Spleen (tissue), 7 donors: ENCODE results near the gene HEATR1.

Source experiments
- CTCF ChIP-seq, 11 experiments: fragments of 200-600 bp in 7 of 11; fragments of 450-650 bp in 4 of 11; sonication (generic) in 4 of 11; IDR thresholded peaks in 8 of 11; conservative IDR thresholded peaks in 3 of 11; 1 replicate in 7 of 11; 2 replicates in 4 of 11; pipeline versions ENCODE4 v1.4.0 to v1.8.0; 2016 to 2021; ENCODE audit warnings: antibody characterized with exemption in 11 of 11, inconsistent platforms in 4 of 11, mild to moderate bottlenecking in 1 of 11
- POLR2A ChIP-seq, 3 donors: fragments of 450-650 bp; IDR thresholded peaks; one replicate each; pipeline ENCODE4 v1.5.1; 2017; ENCODE audit warnings: antibody characterized with exemption in 3 of 3, mild to moderate bottlenecking in 1 of 3
- donor health status: DM: no; HTN: no; CAD: no; lungs with moderate emphysema.
- donor health status: DM: no; HTN: no; CAD: no.
- donor health status: DM: no; HTN: no; CAD: no.

- TF ChIP-seq CTCF (IDR thresholded peaks at IDR 0.05 in 8 of 11, conservative IDR thresholded peaks at IDR 0.05 in 3 of 11), result no peak
- TF ChIP-seq POLR2A (IDR thresholded peaks at IDR 0.05), result no peak
These were observed 103.2 kb downstream of the HEATR1 start for GRCh38 chr1:236501093-236501492.
